GM18526 (cell line): Measurements from ENCODE around the gene CALML3.

Experiments
- POLR2A ChIP-seq: IDR thresholded peaks from 3 replicates; pipeline ENCODE4 v1.6.1; 2011; ENCODE audit not compliant: insufficient read length; ENCODE audit errors: extremely low read depth

CALML3 gene

GRCh38 chr10:5560817-5561703 lies 36.3 kb downstream of the CALML3 start:
- no peak for TF ChIP-seq POLR2A

- no peak for TF ChIP-seq POLR2A
Observed at GRCh38 chr10:5561704-5562645, 37.2 kb downstream of the CALML3 start.

- TF ChIP-seq POLR2A: no peak
Observed at GRCh38 chr10:5563321-5563961, 38.7 kb downstream of the CALML3 start.

GRCh38 chr10:5563991-5564536 lies 39.3 kb downstream of the CALML3 start:
- TF ChIP-seq POLR2A: no peak

GRCh38 chr10:5564537-5565204 lies 39.9 kb downstream of the CALML3 start:
- TF ChIP-seq POLR2A: no peak

- TF ChIP-seq POLR2A: no peak
Observed at GRCh38 chr10:5565205-5565545, 40.4 kb downstream of the CALML3 start.

- no peak for TF ChIP-seq POLR2A
Observed at GRCh38 chr10:5565671-5566581, 41.2 kb downstream of the CALML3 start.

GRCh38 chr10:5566614-5567013 lies 41.9 kb downstream of the CALML3 start:
- no peak for TF ChIP-seq POLR2A

GRCh38 chr10:5567477-5567876 lies 42.7 kb downstream of the CALML3 start:
- TF ChIP-seq POLR2A: no peak

- TF ChIP-seq POLR2A: no peak
Observed at GRCh38 chr10:5568984-5569383, 44.2 kb downstream of the CALML3 start.

- TF ChIP-seq POLR2A: no peak
Observed at GRCh38 chr10:5569568-5569967, 44.8 kb downstream of the CALML3 start.

- no peak for TF ChIP-seq POLR2A
Observed at GRCh38 chr10:5570007-5570655, 45.4 kb downstream of the CALML3 start.
